ENCODE results near the gene TMEM60.

The TMEM60 gene

GRCh38 chr7:77745746-77746145 lies 52.5 kb downstream of the TMEM60 start:
- TF ChIP-seq MAX (IDR thresholded peaks at IDR 0.05) (no peak), EP300 (IDR thresholded peaks at IDR 0.05; ENCODE audit: borderline replicate concordance) (no peak), TCF12 (IDR thresholded peaks at IDR 0.05; ENCODE audit: low read depth) (no peak), CREB1 (IDR thresholded peaks at IDR 0.05; ENCODE audit: low read depth) (no peak), USF1 (IDR thresholded peaks at IDR 0.05) (no peak), ZBTB7A (IDR thresholded peaks at IDR 0.05; ENCODE audit: low read depth) (no peak), EGR1 (IDR thresholded peaks at IDR 0.05) (no peak), YY1 (IDR thresholded peaks at IDR 0.05; ENCODE audit: low read depth) (no peak), REST (IDR thresholded peaks at IDR 0.05; ENCODE audit: low read depth) (no peak), FOXM1 (IDR thresholded peaks at IDR 0.05; ENCODE audit: borderline replicate concordance, low read depth) (no peak), TEAD4 (IDR thresholded peaks at IDR 0.05) (no peak), TAF1 (IDR thresholded peaks at IDR 0.05; ENCODE audit: low read depth) (no peak), RAD21 (IDR thresholded peaks at IDR 0.05; ENCODE audit: low read depth) (no peak), NFIC (IDR thresholded peaks at IDR 0.05) (no peak), CEBPB (IDR thresholded peaks at IDR 0.05) (no peak)
